Measurements from ENCODE around the gene DHX35.

GRCh38 chr20:38937000-38937399, 25.1 kb upstream of the DHX35 start:
- TF ChIP-seq, protein P1, sequence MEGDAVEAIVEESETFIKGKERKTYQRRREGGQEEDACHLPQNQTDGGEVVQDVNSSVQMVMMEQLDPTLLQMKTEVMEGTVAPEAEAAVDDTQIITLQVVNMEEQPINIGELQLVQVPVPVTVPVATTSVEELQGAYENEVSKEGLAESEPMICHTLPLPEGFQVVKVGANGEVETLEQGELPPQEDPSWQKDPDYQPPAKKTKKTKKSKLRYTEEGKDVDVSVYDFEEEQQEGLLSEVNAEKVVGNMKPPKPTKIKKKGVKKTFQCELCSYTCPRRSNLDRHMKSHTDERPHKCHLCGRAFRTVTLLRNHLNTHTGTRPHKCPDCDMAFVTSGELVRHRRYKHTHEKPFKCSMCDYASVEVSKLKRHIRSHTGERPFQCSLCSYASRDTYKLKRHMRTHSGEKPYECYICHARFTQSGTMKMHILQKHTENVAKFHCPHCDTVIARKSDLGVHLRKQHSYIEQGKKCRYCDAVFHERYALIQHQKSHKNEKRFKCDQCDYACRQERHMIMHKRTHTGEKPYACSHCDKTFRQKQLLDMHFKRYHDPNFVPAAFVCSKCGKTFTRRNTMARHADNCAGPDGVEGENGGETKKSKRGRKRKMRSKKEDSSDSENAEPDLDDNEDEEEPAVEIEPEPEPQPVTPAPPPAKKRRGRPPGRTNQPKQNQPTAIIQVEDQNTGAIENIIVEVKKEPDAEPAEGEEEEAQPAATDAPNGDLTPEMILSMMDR (IDR thresholded peaks at IDR 0.05 in 4 of 5, conservative IDR thresholded peaks at IDR 0.05 in 1 of 5) = no peak
- no peak for TF ChIP-seq POLR2A (IDR thresholded peaks at IDR 0.05)

Data from gastrocnemius medialis (tissue), 4 donors.